HepG2 (cell line): Measurements from ENCODE around the gene HSDL2. TPM values are rescaled to one million over a fixed set of nuclear protein-coding genes. Genes with fewer than 3 reads are reported as not detected.
A peak's percentile ranks its signal among the peaks of the same experiment; 100 is the strongest.

Experiments used
- CBX2 ChIP-seq, 2 experiments: fragments of 200-600 bp in 1 of 2; sonication (generic); formaldehyde crosslinking in 1 of 2; IDR thresholded peaks; 2 replicates each; pipeline versions ENCODE4 v1.7.0 to v1.8.1; 2018 to 2022; ENCODE audit warnings: low read depth in 2 of 2, low read length in 1 of 2, mild to moderate bottlenecking in 1 of 2, missing genetic modification reagents in 1 of 2
- FOXJ3 ChIP-seq: sonication (generic); formaldehyde crosslinking; IDR thresholded peaks from 2 replicates; pipeline ENCODE4 v1.4.0; 2020; ENCODE audit warnings: missing genetic modification reagents, mild to moderate bottlenecking, borderline replicate concordance
- KLF13 ChIP-seq: sonication (generic); formaldehyde crosslinking; IDR thresholded peaks from 2 replicates; pipeline ENCODE4 v1.4.0; 2020; ENCODE audit warnings: mild to moderate bottlenecking, missing genetic modification reagents
- MIER3 ChIP-seq: IDR thresholded peaks from 2 replicates; pipeline ENCODE4 v1.6.1; 2016; ENCODE audit warnings: missing compliant biosample characterization, borderline replicate concordance
- NFE2 ChIP-seq: sonication (generic); formaldehyde crosslinking; IDR thresholded peaks from 2 replicates; pipeline ENCODE4 v1.4.0; 2020; ENCODE audit warnings: missing genetic modification reagents
- REPIN1 ChIP-seq: sonication (generic); formaldehyde crosslinking; IDR thresholded peaks from 2 replicates; pipeline ENCODE4 v1.8.0; 2022; ENCODE audit warnings: missing genetic modification reagents, low read depth, mild to moderate bottlenecking, borderline replicate concordance
- SIX4 ChIP-seq: sonication (generic); formaldehyde crosslinking; IDR thresholded peaks from 2 replicates; pipeline ENCODE4 v1.4.0; 2020; ENCODE audit warnings: missing genetic modification reagents
- ZNF124 ChIP-seq: sonication (generic); formaldehyde crosslinking; IDR thresholded peaks from 2 replicates; pipeline ENCODE4 v1.4.0; 2020; ENCODE audit warnings: missing genetic modification reagents
- ZNF441 ChIP-seq: sonication (generic); formaldehyde crosslinking; IDR thresholded peaks from 2 replicates; pipeline ENCODE4 v1.7.0; 2021; ENCODE audit warnings: missing genetic modification reagents, borderline replicate concordance
- ZNF619 ChIP-seq: sonication (generic); formaldehyde crosslinking; IDR thresholded peaks from 2 replicates; pipeline ENCODE4 v1.4.0; 2020; ENCODE audit warnings: mild to moderate bottlenecking, missing genetic modification reagents
- ZNF644 ChIP-seq: IDR thresholded peaks from 2 replicates; pipeline ENCODE4 v1.6.1; 2016; ENCODE audit warnings: low read depth
- ZNF841 ChIP-seq: sonication (generic); formaldehyde crosslinking; IDR thresholded peaks from 2 replicates; pipeline ENCODE4 v1.8.1; 2023; ENCODE audit warnings: missing genetic modification reagents, borderline replicate concordance
- polyA plus RNA-seq, 8 experiments: library from polyadenylated mRNA; depleted of rRNA in 3 of 8; stranded (reverse) in 7 of 8; unstranded in 1 of 8; fragments of >200 nt; fragmentation: Illumina TruSeq in 4 of 8; extraction: Trizol in 4 of 8; gene quantifications; 2 replicates each; pipeline versions ENCODE4 v1.2.1 to v1.2.3, GENCODE V29; 2011 to 2016; ENCODE audit warnings: low read depth in 4 of 8, missing spikeins in 1 of 8, mixed read lengths in 1 of 8; ENCODE audit not compliant: insufficient read depth in 1 of 8
- total RNA-seq, 5 experiments: library from RNA; depleted of rRNA; stranded (reverse); fragments of >200 nt; fragmentation: Illumina TruSeq; extraction: Trizol; gene quantifications; 2 replicates each; pipeline ENCODE4 v1.2.3, GENCODE V29; 2016; ENCODE audit warnings: low read depth in 1 of 5
- TF ChIP-seq, protein P1 (sequence below): sonication (generic); formaldehyde crosslinking; IDR thresholded peaks from 2 replicates; pipeline ENCODE4 v1.5.0; 2020; ENCODE audit warnings: mild to moderate bottlenecking, missing genetic modification reagents, borderline replicate concordance
- TF ChIP-seq, protein P2 (sequence below): sonication (generic); formaldehyde crosslinking; IDR thresholded peaks from 2 replicates; pipeline ENCODE4 v1.4.0; 2020; ENCODE audit warnings: missing genetic modification reagents; ENCODE audit errors: not compliant biosample characterization
- TF ChIP-seq, protein P3 (sequence below): sonication (generic); formaldehyde crosslinking; IDR thresholded peaks from 2 replicates; pipeline ENCODE4 v1.8.0; 2022; ENCODE audit warnings: missing genetic modification reagents, mild to moderate bottlenecking, inconsistent platforms, borderline replicate concordance
- TF ChIP-seq, protein P4 (sequence below): sonication (generic); formaldehyde crosslinking; IDR thresholded peaks from 2 replicates; pipeline ENCODE4 v1.9.0; 2022; ENCODE audit warnings: missing genetic modification reagents, mild to moderate bottlenecking, borderline replicate concordance

Gene HSDL2
- total and polyA plus RNA-seq, 2 of the 13 experiments (the other 11 are each of a cell fraction or from before 2014, with no cell fraction given) = 55.3 to 80.2 TPM

DNA sequence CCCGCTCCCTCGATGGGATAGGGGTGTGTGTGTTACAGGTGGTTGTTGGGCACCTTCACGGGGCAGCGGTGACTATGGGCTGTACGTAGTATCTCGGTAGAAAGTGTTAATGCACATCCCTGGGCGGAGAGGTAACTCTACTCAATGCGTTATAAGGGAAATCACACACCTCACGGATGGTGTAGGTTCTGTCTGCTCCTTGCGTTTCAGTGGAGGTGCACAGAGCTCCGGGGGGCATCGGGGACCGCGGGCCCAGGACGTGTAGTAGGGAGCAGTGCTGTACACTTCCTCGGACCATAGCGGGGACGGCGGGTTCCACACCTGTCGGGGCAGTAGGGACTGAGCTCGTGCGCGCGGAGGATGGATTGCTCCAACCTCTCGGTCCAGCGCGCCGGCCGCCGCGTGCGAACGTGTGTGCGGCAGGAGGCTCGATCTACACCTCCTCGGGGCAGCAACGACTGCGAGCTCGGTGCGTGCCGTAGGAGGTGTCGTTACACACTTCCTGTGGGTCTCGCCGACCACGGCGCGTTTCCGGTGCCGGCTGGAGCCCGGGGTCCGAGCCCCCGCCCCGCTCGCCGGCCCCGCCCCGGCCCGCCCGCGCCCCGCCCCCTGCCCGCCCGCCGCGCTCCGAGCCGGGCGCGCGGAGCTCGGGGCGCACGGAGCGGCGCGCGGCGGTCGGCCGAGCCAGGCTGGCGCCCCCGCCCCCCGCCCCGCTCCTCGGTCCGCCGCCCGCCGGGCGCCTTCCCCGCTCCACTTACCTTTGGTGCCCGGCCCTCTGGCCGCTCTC is 106.5 kb downstream of the HSDL2 start, which contains the start of gene KIAA1958 (continued):
- peak; percentile 54; the same call in 1 of the 2 replicates for TF ChIP-seq NFE2
- TF ChIP-seq, protein P1, sequence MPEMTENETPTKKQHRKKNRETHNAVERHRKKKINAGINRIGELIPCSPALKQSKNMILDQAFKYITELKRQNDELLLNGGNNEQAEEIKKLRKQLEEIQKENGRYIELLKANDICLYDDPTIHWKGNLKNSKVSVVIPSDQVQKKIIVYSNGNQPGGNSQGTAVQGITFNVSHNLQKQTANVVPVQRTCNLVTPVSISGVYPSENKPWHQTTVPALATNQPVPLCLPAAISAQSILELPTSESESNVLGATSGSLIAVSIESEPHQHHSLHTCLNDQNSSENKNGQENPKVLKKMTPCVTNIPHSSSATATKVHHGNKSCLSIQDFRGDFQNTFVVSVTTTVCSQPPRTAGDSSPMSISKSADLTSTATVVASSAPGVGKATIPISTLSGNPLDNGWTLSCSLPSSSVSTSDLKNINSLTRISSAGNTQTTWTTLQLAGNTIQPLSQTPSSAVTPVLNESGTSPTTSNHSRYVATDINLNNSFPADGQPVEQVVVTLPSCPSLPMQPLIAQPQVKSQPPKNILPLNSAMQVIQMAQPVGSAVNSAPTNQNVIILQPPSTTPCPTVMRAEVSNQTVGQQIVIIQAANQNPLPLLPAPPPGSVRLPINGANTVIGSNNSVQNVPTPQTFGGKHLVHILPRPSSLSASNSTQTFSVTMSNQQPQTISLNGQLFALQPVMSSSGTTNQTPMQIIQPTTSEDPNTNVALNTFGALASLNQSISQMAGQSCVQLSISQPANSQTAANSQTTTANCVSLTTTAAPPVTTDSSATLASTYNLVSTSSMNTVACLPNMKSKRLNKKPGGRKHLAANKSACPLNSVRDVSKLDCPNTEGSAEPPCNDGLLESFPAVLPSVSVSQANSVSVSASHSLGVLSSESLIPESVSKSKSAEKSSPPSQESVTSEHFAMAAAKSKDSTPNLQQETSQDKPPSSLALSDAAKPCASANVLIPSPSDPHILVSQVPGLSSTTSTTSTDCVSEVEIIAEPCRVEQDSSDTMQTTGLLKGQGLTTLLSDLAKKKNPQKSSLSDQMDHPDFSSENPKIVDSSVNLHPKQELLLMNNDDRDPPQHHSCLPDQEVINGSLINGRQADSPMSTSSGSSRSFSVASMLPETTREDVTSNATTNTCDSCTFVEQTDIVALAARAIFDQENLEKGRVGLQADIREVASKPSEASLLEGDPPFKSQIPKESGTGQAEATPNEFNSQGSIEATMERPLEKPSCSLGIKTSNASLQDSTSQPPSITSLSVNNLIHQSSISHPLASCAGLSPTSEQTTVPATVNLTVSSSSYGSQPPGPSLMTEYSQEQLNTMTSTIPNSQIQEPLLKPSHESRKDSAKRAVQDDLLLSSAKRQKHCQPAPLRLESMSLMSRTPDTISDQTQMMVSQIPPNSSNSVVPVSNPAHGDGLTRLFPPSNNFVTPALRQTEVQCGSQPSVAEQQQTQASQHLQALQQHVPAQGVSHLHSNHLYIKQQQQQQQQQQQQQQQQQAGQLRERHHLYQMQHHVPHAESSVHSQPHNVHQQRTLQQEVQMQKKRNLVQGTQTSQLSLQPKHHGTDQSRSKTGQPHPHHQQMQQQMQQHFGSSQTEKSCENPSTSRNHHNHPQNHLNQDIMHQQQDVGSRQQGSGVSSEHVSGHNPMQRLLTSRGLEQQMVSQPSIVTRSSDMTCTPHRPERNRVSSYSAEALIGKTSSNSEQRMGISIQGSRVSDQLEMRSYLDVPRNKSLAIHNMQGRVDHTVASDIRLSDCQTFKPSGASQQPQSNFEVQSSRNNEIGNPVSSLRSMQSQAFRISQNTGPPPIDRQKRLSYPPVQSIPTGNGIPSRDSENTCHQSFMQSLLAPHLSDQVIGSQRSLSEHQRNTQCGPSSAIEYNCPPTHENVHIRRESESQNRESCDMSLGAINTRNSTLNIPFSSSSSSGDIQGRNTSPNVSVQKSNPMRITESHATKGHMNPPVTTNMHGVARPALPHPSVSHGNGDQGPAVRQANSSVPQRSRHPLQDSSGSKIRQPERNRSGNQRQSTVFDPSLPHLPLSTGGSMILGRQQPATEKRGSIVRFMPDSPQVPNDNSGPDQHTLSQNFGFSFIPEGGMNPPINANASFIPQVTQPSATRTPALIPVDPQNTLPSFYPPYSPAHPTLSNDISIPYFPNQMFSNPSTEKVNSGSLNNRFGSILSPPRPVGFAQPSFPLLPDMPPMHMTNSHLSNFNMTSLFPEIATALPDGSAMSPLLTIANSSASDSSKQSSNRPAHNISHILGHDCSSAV = no peak
- 0 out of 2 replicates have a peak, but pooled peaks have one; percentile 70 for TF ChIP-seq ZNF619 (CRISPR knock-in tag)
- TF ChIP-seq SIX4 (CRISPR knock-in tag) = no peak
- peak; percentile 88; the same call in 1 of the 2 replicates for TF ChIP-seq MIER3
- peak; percentile 42; the same call in 1 of the 2 replicates for TF ChIP-seq ZNF441 (CRISPR knock-in tag)
- TF ChIP-seq FOXJ3 (CRISPR knock-in tag) = no peak
- no peak for TF ChIP-seq CBX2 (IDR thresholded peaks at IDR 0.05; ENCODE audit: low read depth, low read length)
- peak; percentile 77; the same call in 1 of the 2 replicates for TF ChIP-seq CBX2 (CRISPR knock-in tag; IDR thresholded peaks at IDR 0.05; ENCODE audit: low read depth)
- TF ChIP-seq KLF13 (CRISPR knock-in tag) = no peak
- TF ChIP-seq, protein P2, sequence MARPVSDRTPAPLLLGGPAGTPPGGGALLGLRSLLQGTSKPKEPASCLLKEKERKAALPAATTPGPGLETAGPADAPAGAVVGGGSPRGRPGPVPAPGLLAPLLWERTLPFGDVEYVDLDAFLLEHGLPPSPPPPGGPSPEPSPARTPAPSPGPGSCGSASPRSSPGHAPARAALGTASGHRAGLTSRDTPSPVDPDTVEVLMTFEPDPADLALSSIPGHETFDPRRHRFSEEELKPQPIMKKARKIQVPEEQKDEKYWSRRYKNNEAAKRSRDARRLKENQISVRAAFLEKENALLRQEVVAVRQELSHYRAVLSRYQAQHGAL (CRISPR knock-in tag) = peak; percentile 87
- no peak for TF ChIP-seq ZNF644 (CRISPR knock-in tag)
- no peak for TF ChIP-seq ZNF841 (CRISPR knock-in tag)
- TF ChIP-seq, protein P3, sequence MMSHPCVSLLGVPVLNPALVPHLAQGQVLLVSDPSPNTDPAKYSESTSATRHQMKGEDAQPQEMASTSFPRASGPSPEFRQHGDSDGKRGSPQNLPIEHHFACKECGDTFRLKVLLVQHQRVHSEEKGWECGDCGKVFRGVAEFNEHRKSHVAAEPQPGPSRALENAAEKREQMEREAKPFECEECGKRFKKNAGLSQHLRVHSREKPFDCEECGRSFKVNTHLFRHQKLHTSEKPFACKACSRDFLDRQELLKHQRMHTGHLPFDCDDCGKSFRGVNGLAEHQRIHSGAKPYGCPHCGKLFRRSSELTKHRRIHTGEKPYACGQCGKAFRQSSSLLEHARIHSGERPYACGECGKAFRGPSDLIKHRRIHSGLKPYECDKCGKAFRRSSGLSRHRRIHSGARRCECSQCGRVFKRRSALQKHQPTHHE (CRISPR knock-in tag) = peak; percentile 84; the same call in 1 of the 2 replicates
- TF ChIP-seq REPIN1 (CRISPR knock-in tag) = peak; percentile 74
- TF ChIP-seq, protein P4, sequence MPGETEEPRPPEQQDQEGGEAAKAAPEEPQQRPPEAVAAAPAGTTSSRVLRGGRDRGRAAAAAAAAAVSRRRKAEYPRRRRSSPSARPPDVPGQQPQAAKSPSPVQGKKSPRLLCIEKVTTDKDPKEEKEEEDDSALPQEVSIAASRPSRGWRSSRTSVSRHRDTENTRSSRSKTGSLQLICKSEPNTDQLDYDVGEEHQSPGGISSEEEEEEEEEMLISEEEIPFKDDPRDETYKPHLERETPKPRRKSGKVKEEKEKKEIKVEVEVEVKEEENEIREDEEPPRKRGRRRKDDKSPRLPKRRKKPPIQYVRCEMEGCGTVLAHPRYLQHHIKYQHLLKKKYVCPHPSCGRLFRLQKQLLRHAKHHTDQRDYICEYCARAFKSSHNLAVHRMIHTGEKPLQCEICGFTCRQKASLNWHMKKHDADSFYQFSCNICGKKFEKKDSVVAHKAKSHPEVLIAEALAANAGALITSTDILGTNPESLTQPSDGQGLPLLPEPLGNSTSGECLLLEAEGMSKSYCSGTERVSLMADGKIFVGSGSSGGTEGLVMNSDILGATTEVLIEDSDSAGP (CRISPR knock-in tag) = peak; percentile 95
- peak; percentile 27; the same call in 1 of the 2 replicates for TF ChIP-seq ZNF124 (CRISPR knock-in tag)
